ENCODE data around the gene ZFYVE21. TPM values are rescaled to one million over a fixed set of nuclear protein-coding genes. Genes with fewer than 3 reads are reported as not detected.

Gene ZFYVE21
- total RNA-seq, 1 donor from 2014 or later = 53.9 TPM

GRCh38 chr14:103730490-103731035 lies 15.0 kb downstream of the ZFYVE21 start:
- no peaks in the 10 kb centered on the region for H3K27me3 ChIP-seq (ENCODE audit: control insufficient read depth, insufficient read depth, low read length)
- peaks cover 1% of the 10 kb centered on the region for H3K36me3 ChIP-seq (ENCODE audit: control insufficient read depth, insufficient read depth, low read length)
- TF ChIP-seq, protein P1, sequence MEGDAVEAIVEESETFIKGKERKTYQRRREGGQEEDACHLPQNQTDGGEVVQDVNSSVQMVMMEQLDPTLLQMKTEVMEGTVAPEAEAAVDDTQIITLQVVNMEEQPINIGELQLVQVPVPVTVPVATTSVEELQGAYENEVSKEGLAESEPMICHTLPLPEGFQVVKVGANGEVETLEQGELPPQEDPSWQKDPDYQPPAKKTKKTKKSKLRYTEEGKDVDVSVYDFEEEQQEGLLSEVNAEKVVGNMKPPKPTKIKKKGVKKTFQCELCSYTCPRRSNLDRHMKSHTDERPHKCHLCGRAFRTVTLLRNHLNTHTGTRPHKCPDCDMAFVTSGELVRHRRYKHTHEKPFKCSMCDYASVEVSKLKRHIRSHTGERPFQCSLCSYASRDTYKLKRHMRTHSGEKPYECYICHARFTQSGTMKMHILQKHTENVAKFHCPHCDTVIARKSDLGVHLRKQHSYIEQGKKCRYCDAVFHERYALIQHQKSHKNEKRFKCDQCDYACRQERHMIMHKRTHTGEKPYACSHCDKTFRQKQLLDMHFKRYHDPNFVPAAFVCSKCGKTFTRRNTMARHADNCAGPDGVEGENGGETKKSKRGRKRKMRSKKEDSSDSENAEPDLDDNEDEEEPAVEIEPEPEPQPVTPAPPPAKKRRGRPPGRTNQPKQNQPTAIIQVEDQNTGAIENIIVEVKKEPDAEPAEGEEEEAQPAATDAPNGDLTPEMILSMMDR (IDR thresholded peaks at IDR 0.05; ENCODE audit: insufficient read depth, low read length, poor library complexity, severe bottlenecking) = no peak
- no peak for DNase-seq (ENCODE audit: low read depth)
- no peak overlapping the region for H3K4me3 ChIP-seq (ENCODE audit: low read depth, low read length)

- Histone ChIP-seq H3K36me3 (ENCODE audit: control insufficient read depth, insufficient read depth, low read length) (peaks cover 1% of the 10 kb centered on the region), H3K27me3 (ENCODE audit: control insufficient read depth, insufficient read depth, low read length) (no peaks in the 10 kb centered on the region), H3K4me3 (ENCODE audit: low read depth, low read length) (no peak overlapping the region)
- no peak for DNase-seq (ENCODE audit: low read depth)
- TF ChIP-seq, protein P1 (IDR thresholded peaks at IDR 0.05; ENCODE audit: insufficient read depth, low read length, poor library complexity, severe bottlenecking) = no peak
Measured at GRCh38 chr14:103731481-103731880, 15.9 kb downstream of the ZFYVE21 start.

GRCh38 chr14:103731916-103732867 lies 16.6 kb downstream of the ZFYVE21 start:
- H3K36me3 ChIP-seq (ENCODE audit: control insufficient read depth, insufficient read depth, low read length) = peaks cover 1% of the 10 kb centered on the region
- DNase-seq (ENCODE audit: low read depth) = no peak
- no peak overlapping the region for H3K4me3 ChIP-seq (ENCODE audit: low read depth, low read length)
- H3K27me3 ChIP-seq (ENCODE audit: control insufficient read depth, insufficient read depth, low read length) = no peaks in the 10 kb centered on the region
- TF ChIP-seq, protein P1 (IDR thresholded peaks at IDR 0.05; ENCODE audit: insufficient read depth, low read length, poor library complexity, severe bottlenecking) = no peak

GRCh38 chr14:103732868-103733620 lies 17.4 kb downstream of the ZFYVE21 start:
- Histone ChIP-seq H3K4me3 (ENCODE audit: low read depth, low read length) (no peak overlapping the region), H3K27me3 (ENCODE audit: control insufficient read depth, insufficient read depth, low read length) (no peaks in the 10 kb centered on the region), H3K36me3 (ENCODE audit: control insufficient read depth, insufficient read depth, low read length) (peaks cover 3% of the 10 kb centered on the region)
- DNase-seq (ENCODE audit: low read depth) = no peak
- TF ChIP-seq, protein P1 (IDR thresholded peaks at IDR 0.05; ENCODE audit: insufficient read depth, low read length, poor library complexity, severe bottlenecking) = no peak

DNA sequence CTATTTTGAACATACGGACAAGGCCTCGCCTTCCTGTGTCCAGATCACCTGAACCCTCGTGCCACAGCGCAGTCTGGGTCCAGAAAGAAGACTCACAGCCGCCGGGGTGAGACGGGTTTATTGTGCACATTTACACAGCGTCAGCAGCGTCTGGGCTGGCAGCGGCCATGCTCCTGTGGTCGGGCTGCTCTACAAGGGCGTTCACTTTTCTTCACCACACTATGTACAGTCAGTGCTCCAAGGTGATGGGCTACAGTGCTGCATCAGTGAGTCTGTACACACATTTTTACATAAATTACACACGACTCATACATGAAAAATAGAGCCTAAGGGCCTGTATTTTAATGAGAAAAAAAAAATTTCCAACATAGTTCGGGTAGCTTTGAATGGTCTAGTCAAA lies 18.0 kb downstream of the ZFYVE21 start:
- TF ChIP-seq, protein P1 (IDR thresholded peaks at IDR 0.05; ENCODE audit: insufficient read depth, low read length, poor library complexity, severe bottlenecking) = no peak
- Histone ChIP-seq H3K4me3 (ENCODE audit: low read depth, low read length) (no peak overlapping the region), H3K27me3 (ENCODE audit: control insufficient read depth, insufficient read depth, low read length) (no peaks in the 10 kb centered on the region), H3K36me3 (ENCODE audit: control insufficient read depth, insufficient read depth, low read length) (peaks cover 3% of the 10 kb centered on the region)
- no peak for DNase-seq (ENCODE audit: low read depth)
